ENCODE results near the gene ZKSCAN4.

GRCh38 chr6:28225056-28225834, 26.8 kb downstream of the ZKSCAN4 start, which contains the start of gene ZSCAN9:
- no peak for TF ChIP-seq CEBPB (IDR thresholded peaks at IDR 0.05)
- TF ChIP-seq EP300 (IDR thresholded peaks at IDR 0.05; ENCODE audit: borderline replicate concordance) = no peak; the same call in 1 of the 2 replicates
- peak; percentile 81 for TF ChIP-seq MAX (IDR thresholded peaks at IDR 0.05)
- TF ChIP-seq ZBTB7A (IDR thresholded peaks at IDR 0.05; ENCODE audit: low read depth) = no peak
- no peak for TF ChIP-seq REST (IDR thresholded peaks at IDR 0.05; ENCODE audit: low read depth)
- TF ChIP-seq TAF1 (IDR thresholded peaks at IDR 0.05; ENCODE audit: low read depth) = peak; percentile 87
- peak; percentile 62; the same call in 1 of the 2 replicates for TF ChIP-seq TCF12 (IDR thresholded peaks at IDR 0.05; ENCODE audit: low read depth)
- TF ChIP-seq NFIC (IDR thresholded peaks at IDR 0.05) = no peak
- no peak for TF ChIP-seq FOXM1 (IDR thresholded peaks at IDR 0.05; ENCODE audit: borderline replicate concordance, low read depth)
- TF ChIP-seq TEAD4 (IDR thresholded peaks at IDR 0.05) = peak; percentile 55
- no peak for TF ChIP-seq RAD21 (IDR thresholded peaks at IDR 0.05; ENCODE audit: low read depth)
- TF ChIP-seq YY1 (IDR thresholded peaks at IDR 0.05; ENCODE audit: low read depth) = peak; percentile 91
- no peak for TF ChIP-seq CREB1 (IDR thresholded peaks at IDR 0.05; ENCODE audit: low read depth)
- TF ChIP-seq, protein P1, sequence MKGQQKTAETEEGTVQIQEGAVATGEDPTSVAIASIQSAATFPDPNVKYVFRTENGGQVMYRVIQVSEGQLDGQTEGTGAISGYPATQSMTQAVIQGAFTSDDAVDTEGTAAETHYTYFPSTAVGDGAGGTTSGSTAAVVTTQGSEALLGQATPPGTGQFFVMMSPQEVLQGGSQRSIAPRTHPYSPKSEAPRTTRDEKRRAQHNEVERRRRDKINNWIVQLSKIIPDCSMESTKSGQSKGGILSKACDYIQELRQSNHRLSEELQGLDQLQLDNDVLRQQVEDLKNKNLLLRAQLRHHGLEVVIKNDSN (IDR thresholded peaks at IDR 0.05) = peak; percentile 20; the same call in 1 of the 2 replicates
